ENCODE data around the gene RACGAP1.

DNA sequence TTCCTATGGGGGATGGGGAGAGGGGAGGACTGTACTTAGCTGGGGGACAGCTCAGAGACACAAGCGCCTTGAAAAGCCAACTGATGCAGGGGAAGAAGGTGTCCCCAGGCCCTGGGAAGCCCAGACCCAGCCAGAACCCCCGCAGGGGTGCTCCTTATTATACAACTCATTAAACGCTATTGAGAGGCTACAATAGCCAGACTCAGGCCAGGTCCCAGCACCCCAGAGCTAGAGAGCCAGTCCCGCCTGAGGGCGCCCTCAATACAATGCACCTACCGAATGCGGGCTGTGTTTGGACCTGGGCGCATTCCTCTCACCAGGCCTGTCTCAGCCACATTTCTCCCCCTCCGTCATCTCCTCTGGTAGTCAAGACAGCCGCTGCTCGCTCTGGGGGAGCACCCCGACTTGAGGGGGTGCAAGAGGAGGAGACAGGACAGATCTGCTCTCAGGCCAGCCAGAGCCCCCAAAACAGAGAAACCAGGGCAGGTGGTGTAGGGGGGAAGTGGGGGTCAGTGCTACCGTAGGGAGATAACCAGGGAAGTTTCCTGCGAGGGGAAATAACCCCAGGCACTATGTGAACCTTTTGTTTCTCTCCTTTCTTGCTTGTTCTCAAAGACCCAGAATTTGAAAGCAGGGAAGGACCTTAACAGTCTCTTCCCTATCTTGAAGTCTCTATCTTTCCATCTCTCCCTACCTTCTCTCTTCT lies 26.0 kb upstream of the RACGAP1 start:
- no peak for TF ChIP-seq TAF1 (IDR thresholded peaks at IDR 0.05; ENCODE audit: borderline replicate concordance, insufficient read depth, low read length)
- no peak for TF ChIP-seq FOXP2 (optimal IDR thresholded peaks at IDR 0.05; ENCODE audit: borderline replicate concordance, extremely low read depth, extremely low read length, insufficient read depth)
- no peak for TF ChIP-seq POLR2AphosphoS5 (IDR thresholded peaks at IDR 0.05; ENCODE audit: low read depth, low read length)

Data from PFSK-1 (cell line).